BLaER1 (cell line): Measurements from ENCODE around the gene ZNF708.
"Not testable (repeated sequence)": the region's sequence is repeated elsewhere in the genome, so short reads cannot be mapped to it uniquely, and the experiment has no call there.

Experiments used
- H3K27ac ChIP-seq: shearing (Covaris generic); formaldehyde crosslinking; 2 replicates; pipeline ENCODE4 v1.8.1; 2022
- H3K27me3 ChIP-seq: shearing (Covaris generic); formaldehyde crosslinking; 2 replicates; pipeline ENCODE4 v1.8.1; 2022
- H3K36me3 ChIP-seq: shearing (Covaris generic); formaldehyde crosslinking; 2 replicates; pipeline ENCODE4 v1.8.1; 2022
- H3K4me1 ChIP-seq: shearing (Covaris generic); formaldehyde crosslinking; 2 replicates; pipeline ENCODE4 v1.8.1; 2022
- H3K4me2 ChIP-seq: shearing (Covaris generic); formaldehyde crosslinking; 2 replicates; pipeline ENCODE4 v1.8.1; 2022
- H3K4me3 ChIP-seq: shearing (Covaris generic); formaldehyde crosslinking; 2 replicates; pipeline ENCODE4 v1.8.1; 2022
- H3K9ac ChIP-seq: shearing (Covaris generic); formaldehyde crosslinking; 2 replicates; pipeline ENCODE4 v1.8.1; 2022
- H3K9me3 ChIP-seq: shearing (Covaris generic); formaldehyde crosslinking; 2 replicates; pipeline ENCODE4 v1.8.1; 2022
- H4K20me1 ChIP-seq: shearing (Covaris generic); formaldehyde crosslinking; 2 replicates; pipeline ENCODE4 v1.8.1; 2022
- Cebpa-rat ChIP-seq: shearing (Covaris generic); IDR thresholded peaks from 2 replicates; pipeline ENCODE4 v1.8.1; 2022

The ZNF708 gene

GRCh38 chr19:21260164-21260847 lies 68.9 kb downstream of the ZNF708 start:
- no peak overlapping the region for H3K4me2 ChIP-seq
- TF ChIP-seq Cebpa-rat, result no peak
- H3K4me3 ChIP-seq, result peak overlapping the region; percentile 22; the same call in 1 of the 2 replicates
- no peaks in the 10 kb centered on the region for H4K20me1 ChIP-seq
- no peak overlapping the region for H3K27ac ChIP-seq
- H3K9ac ChIP-seq, result no peak overlapping the region
- H3K9me3 ChIP-seq, result peaks cover 69% of the 10 kb centered on the region
- H3K27me3 ChIP-seq, result no peaks in the 10 kb centered on the region
- H3K4me1 ChIP-seq, result no peaks in the 10 kb centered on the region
- H3K36me3 ChIP-seq, result no peaks in the 10 kb centered on the region

- H3K36me3 ChIP-seq, H3K27me3 ChIP-seq: not testable (repeated sequence)
- peaks cover 62% of the 10 kb centered on the region for H3K9me3 ChIP-seq
These were observed 69.6 kb downstream of the ZNF708 start for GRCh38 chr19:21259421-21260124.

GRCh38 chr19:21256722-21257121 lies 72.5 kb downstream of the ZNF708 start:
- Histone ChIP-seq H4K20me1 (no peaks in the 10 kb centered on the region), H3K4me3 (no peak overlapping the region), H3K27me3 (no peaks in the 10 kb centered on the region), H3K4me1 (no peaks in the 10 kb centered on the region), H3K9ac (no peak overlapping the region), H3K36me3 (no peaks in the 10 kb centered on the region), H3K27ac (no peak overlapping the region), H3K4me2 (no peak overlapping the region), H3K9me3 (peaks cover 65% of the 10 kb centered on the region)
- TF ChIP-seq Cebpa-rat, result no peak

More at GRCh38 chr19:21259421-21260124, 69.6 kb downstream of the ZNF708 start:
- not testable (repeated sequence) for H3K4me2 ChIP-seq, H3K9ac ChIP-seq, H3K4me1 ChIP-seq, H4K20me1 ChIP-seq, H3K27ac ChIP-seq
- H3K4me3 ChIP-seq, result peak overlapping the region; percentile 22; the same call in 1 of the 2 replicates
